ENCODE results near the gene NGLY1.

Gene NGLY1

GRCh38 chr3:25782938-25783660 lies at the start of gene NGLY1:
TSS of gene NGLY1 (minus strand) at chr3:25783443. CDS start at chr3:25783390, 53 bp downstream.
- peak; percentile 19 to 74 for DNase-seq

- peak; percentile 1 to 5 for DNase-seq
These were observed 48.3 kb upstream of the NGLY1 start for GRCh38 chr3:25831578-25831977.

GRCh38 chr3:25830373-25831280 lies 47.4 kb upstream of the NGLY1 start:
- DNase-seq = peak; percentile 67 to 81

GRCh38 chr3:25826510-25826909 lies 43.3 kb upstream of the NGLY1 start:
- DNase-seq = no peak

GRCh38 chr3:25823314-25823713 lies 40.1 kb upstream of the NGLY1 start:
- no peak for DNase-seq

GRCh38 chr3:25821746-25822573 lies 38.7 kb upstream of the NGLY1 start:
- no peak for DNase-seq

- DNase-seq = no peak
These were observed 37.7 kb upstream of the NGLY1 start for GRCh38 chr3:25820816-25821486.

GRCh38 chr3:25820366-25820765 lies 37.1 kb upstream of the NGLY1 start:
- DNase-seq = no peak

GRCh38 chr3:25818335-25818734 lies 35.1 kb upstream of the NGLY1 start:
- no peak for DNase-seq

GRCh38 chr3:25817638-25818037 lies 34.4 kb upstream of the NGLY1 start:
- no peak for DNase-seq

- no peak for DNase-seq
These were observed 33.9 kb upstream of the NGLY1 start for GRCh38 chr3:25817107-25817506.

- DNase-seq = no peak
These were observed 29.4 kb upstream of the NGLY1 start for GRCh38 chr3:25812644-25813043.

GRCh38 chr3:25804676-25805075 lies 21.4 kb upstream of the NGLY1 start:
- no peak for DNase-seq

- no peak for DNase-seq
These were observed 20.6 kb upstream of the NGLY1 start for GRCh38 chr3:25803833-25804232.

- peak in 1 of 2 experiments; percentile 5 for DNase-seq
These were observed 18.5 kb upstream of the NGLY1 start for GRCh38 chr3:25801786-25802185.

GRCh38 chr3:25789596-25790556 lies 6.6 kb upstream of the NGLY1 start, which contains the start of gene OXSM:
TSS of gene OXSM (plus strand) at chr3:25790090. CDS start at chr3:25791021, 931 bp downstream.
- DNase-seq = peak; percentile 73 to 90

- no peak for DNase-seq
These were observed 6.0 kb upstream of the NGLY1 start for GRCh38 chr3:25789209-25789595.

- no peak for DNase-seq
These were observed 4.4 kb upstream of the NGLY1 start for GRCh38 chr3:25787689-25788088.

- DNase-seq = no peak
These were observed 2.6 kb upstream of the NGLY1 start for GRCh38 chr3:25785826-25786225.

GRCh38 chr3:25784971-25785370 lies 1.7 kb upstream of the NGLY1 start:
- DNase-seq = no peak
